SK-N-SH (cell line): ENCODE measurements around the gene OXSR1. TPM values are rescaled to one million over a fixed set of nuclear protein-coding genes. Genes with fewer than 3 reads are reported as not detected.

Experiments
- CTCF ChIA-PET: fragments of 300-600, 350-600 bp; formaldehyde crosslinking; extraction: SDS; loops from one replicate; lab custom pipeline; 2021; lab: Yijun Ruan, JAX
- POLR2A ChIA-PET: fragments of 350-600 bp; sonication (Branson Sonifier 250); formaldehyde crosslinking; extraction: SDS; loops from one replicate; lab custom pipeline; 2020; ENCODE audit warnings: antibody characterized with exemption, inconsistent platforms; lab: Yijun Ruan, JAX
- DNase-seq: peaks from one replicate; pipeline ENCODE4 v3.0.0; 2012
- H2AFZ ChIP-seq: fragments of 200-600 bp; sonication (generic); 2 replicates; pipeline ENCODE4 v1.8.1; 2016; ENCODE audit warnings: antibody characterized with exemption, mild to moderate bottlenecking, low read depth
- H3F3A ChIP-seq: fragments of 200-600 bp; sonication (generic); replicated peaks from 2 replicates; pipeline ENCODE3; 2016; ENCODE audit warnings: antibody characterized with exemption, mild to moderate bottlenecking; ENCODE audit not compliant: insufficient read depth
- H3K27ac ChIP-seq, 2 experiments: fragments of 200-500 bp in 1 of 2; fragments of 200-600 bp in 1 of 2; sonication (Bioruptor generic) in 1 of 2; sonication (generic), shearing (Covaris generic) in 1 of 2; 2 replicates each; pipeline versions ENCODE4 v1.5.1 to v1.6.1; 2014 to 2016; ENCODE audit warnings: low read depth in 2 of 2, inconsistent platforms in 1 of 2, low read length in 1 of 2, mild to moderate bottlenecking in 1 of 2, mixed read lengths in 1 of 2
- H3K27me3 ChIP-seq: fragments of 200-600 bp; sonication (generic), shearing (Covaris generic); 2 replicates; pipeline ENCODE4 v1.6.1; 2016; ENCODE audit warnings: mixed run types; ENCODE audit not compliant: insufficient read depth
- H3K36me3 ChIP-seq, 2 experiments: fragments of 200-500 bp in 1 of 2; fragments of 200-600 bp in 1 of 2; sonication (Bioruptor generic) in 1 of 2; sonication (generic) in 1 of 2; replicated peaks in 1 of 2; 2 replicates each; pipeline versions ENCODE3 to v1.5.1; 2014 to 2016; ENCODE audit warnings: low read length in 1 of 2, mild to moderate bottlenecking in 1 of 2; ENCODE audit not compliant: insufficient read depth in 2 of 2, control insufficient read depth in 1 of 2
- H3K4me1 ChIP-seq, 2 experiments: fragments of 200-500 bp in 1 of 2; fragments of 200-600 bp in 1 of 2; sonication (Bioruptor generic) in 1 of 2; sonication (generic), shearing (Covaris generic) in 1 of 2; 2 replicates each; pipeline versions ENCODE4 v1.5.1 to v1.6.1; 2014 to 2016; ENCODE audit warnings: low read depth in 1 of 2, low read length in 1 of 2, mixed run types in 1 of 2; ENCODE audit not compliant: insufficient read depth in 2 of 2, control insufficient read depth in 1 of 2
- H3K4me2 ChIP-seq: fragments of 200-600 bp; sonication (generic), shearing (Covaris generic); 2 replicates; pipeline ENCODE4 v1.6.1; 2017; ENCODE audit warnings: mixed run types
- H3K4me3 ChIP-seq, 2 experiments: fragments of 200-500 bp in 1 of 2; fragments of 200-600 bp in 1 of 2; sonication (Bioruptor generic) in 1 of 2; sonication (generic), shearing (Covaris generic) in 1 of 2; 2 replicates each; pipeline versions ENCODE4 v1.5.1 to v1.8.1; 2014 to 2016; ENCODE audit warnings: low read depth in 2 of 2, inconsistent platforms in 1 of 2, low read length in 1 of 2, mild to moderate bottlenecking in 1 of 2, mixed read lengths in 1 of 2, moderate library complexity in 1 of 2
- H3K79me2 ChIP-seq: fragments of 200-600 bp; sonication (generic); 2 replicates; pipeline ENCODE4 v1.8.1; 2017; ENCODE audit warnings: mild to moderate bottlenecking; ENCODE audit not compliant: insufficient read depth
- H3K9ac ChIP-seq: fragments of 200-600 bp; sonication (generic); 2 replicates; pipeline ENCODE4 v1.6.1; 2017; ENCODE audit warnings: mixed run types
- H3K9me2 ChIP-seq: fragments of 200-600 bp; sonication (generic); 2 replicates; pipeline ENCODE4 v1.6.1; 2017; ENCODE audit warnings: mixed run types
- H3K9me3 ChIP-seq: fragments of 200-600 bp; sonication (generic); 2 replicates; pipeline ENCODE4 v1.6.1; 2017; ENCODE audit warnings: mixed run types, mild to moderate bottlenecking, moderate library complexity
- H4K20me1 ChIP-seq: fragments of 200-600 bp; sonication (generic); 2 replicates; pipeline ENCODE4 v1.6.1; 2017; ENCODE audit warnings: mild to moderate bottlenecking, mixed run types; ENCODE audit not compliant: insufficient read depth
- EZH2phosphoT487 ChIP-seq: fragments of 200-600 bp; sonication (generic); IDR thresholded peaks from 2 replicates; pipeline ENCODE4 v1.6.1; 2017; ENCODE audit warnings: low read depth, mixed run types, mild to moderate bottlenecking, antibody characterized with exemption, moderate library complexity, borderline replicate concordance
- FOSL2 ChIP-seq: IDR thresholded peaks from 2 replicates; pipeline ENCODE4 v1.4.0; 2012; ENCODE audit warnings: low read depth, mild to moderate bottlenecking, moderate library complexity, borderline replicate concordance
- FOXJ3 ChIP-seq: sonication (generic); formaldehyde crosslinking; IDR thresholded peaks from 2 replicates; pipeline ENCODE4 v1.5.1; 2020; ENCODE audit warnings: mild to moderate bottlenecking, missing genetic modification reagents
- FOXM1 ChIP-seq: IDR thresholded peaks from 2 replicates; pipeline ENCODE4 v1.4.0; 2012; ENCODE audit warnings: low read depth, mild to moderate bottlenecking
- GABPA ChIP-seq: IDR thresholded peaks from 2 replicates; pipeline ENCODE4 v1.4.0; 2012; ENCODE audit warnings: low read depth, mild to moderate bottlenecking
- GATA2 ChIP-seq: sonication (generic); formaldehyde crosslinking; IDR thresholded peaks from 2 replicates; pipeline ENCODE4 v1.5.0; 2020; ENCODE audit warnings: mild to moderate bottlenecking, missing genetic modification reagents
- JUND ChIP-seq: IDR thresholded peaks from 2 replicates; pipeline ENCODE4 v1.4.0; 2012
- NFIC ChIP-seq: IDR thresholded peaks from 2 replicates; pipeline ENCODE4 v1.4.0; 2012; ENCODE audit warnings: borderline replicate concordance
- RAD21 ChIP-seq: IDR thresholded peaks from 2 replicates; pipeline ENCODE4 v1.6.1; 2012; ENCODE audit warnings: mild to moderate bottlenecking, low read length
- RCOR1 ChIP-seq: fragments of 150-350 bp; IDR thresholded peaks from 2 replicates; pipeline ENCODE4 v1.6.1; 2017; ENCODE audit warnings: antibody characterized with exemption, low read length
- RFX5 ChIP-seq: IDR thresholded peaks from 2 replicates; pipeline ENCODE4 v1.6.1; 2012; ENCODE audit warnings: mild to moderate bottlenecking, improper control_type of control experiment, low read length
- SMC3 ChIP-seq: IDR thresholded peaks from 2 replicates; pipeline ENCODE4 v1.6.1; 2012; ENCODE audit warnings: low read depth, low read length, improper control_type of control experiment
- TAF1 ChIP-seq: IDR thresholded peaks from 2 replicates; pipeline ENCODE4 v1.6.1; 2012; ENCODE audit warnings: low read depth, mild to moderate bottlenecking, low read length, moderate library complexity, borderline replicate concordance
- TEAD4 ChIP-seq: IDR thresholded peaks from 2 replicates; pipeline ENCODE4 v1.4.0; 2012; ENCODE audit warnings: mild to moderate bottlenecking, borderline replicate concordance; ENCODE audit not compliant: insufficient read depth
- WGBS: methylation state at CpG from one replicate; pipeline ENCODE4 v1.1.6; 2017; ENCODE audit warnings: low lambda C conversion rate; 5-methylcytosine and 5-hydroxymethylcytosine counted together
- polyA plus RNA-seq, 3 experiments: library from polyadenylated mRNA; depleted of rRNA; stranded (reverse); fragments of >200 nt; gene quantifications; 2 replicates each; pipeline ENCODE4 v1.2.3, GENCODE V29; 2012
- TF ChIP-seq, protein P1 (sequence below): fragments of 200-600 bp; sonication (generic); IDR thresholded peaks from 2 replicates; pipeline ENCODE4 v1.6.1; 2017; ENCODE audit warnings: antibody characterized with exemption, mild to moderate bottlenecking, moderate library complexity
- TF ChIP-seq, protein P2 (sequence below): IDR thresholded peaks from 2 replicates; pipeline ENCODE4 v1.4.0; 2012; ENCODE audit warnings: low read depth
- TF ChIP-seq, protein P3 (sequence below): IDR thresholded peaks from 2 replicates; pipeline ENCODE4 v1.4.0; 2012; ENCODE audit warnings: low read depth, borderline replicate concordance
- TF ChIP-seq, protein P4 (sequence below): fragments of 150-350 bp; IDR thresholded peaks from 2 replicates; pipeline ENCODE4 v1.6.1; 2016; ENCODE audit warnings: mild to moderate bottlenecking, low read depth, low read length

Gene OXSR1
- polyA plus RNA-seq, 1 of the 3 experiments (the other 2 are of a cell fraction), result 22.3 TPM

DNA sequence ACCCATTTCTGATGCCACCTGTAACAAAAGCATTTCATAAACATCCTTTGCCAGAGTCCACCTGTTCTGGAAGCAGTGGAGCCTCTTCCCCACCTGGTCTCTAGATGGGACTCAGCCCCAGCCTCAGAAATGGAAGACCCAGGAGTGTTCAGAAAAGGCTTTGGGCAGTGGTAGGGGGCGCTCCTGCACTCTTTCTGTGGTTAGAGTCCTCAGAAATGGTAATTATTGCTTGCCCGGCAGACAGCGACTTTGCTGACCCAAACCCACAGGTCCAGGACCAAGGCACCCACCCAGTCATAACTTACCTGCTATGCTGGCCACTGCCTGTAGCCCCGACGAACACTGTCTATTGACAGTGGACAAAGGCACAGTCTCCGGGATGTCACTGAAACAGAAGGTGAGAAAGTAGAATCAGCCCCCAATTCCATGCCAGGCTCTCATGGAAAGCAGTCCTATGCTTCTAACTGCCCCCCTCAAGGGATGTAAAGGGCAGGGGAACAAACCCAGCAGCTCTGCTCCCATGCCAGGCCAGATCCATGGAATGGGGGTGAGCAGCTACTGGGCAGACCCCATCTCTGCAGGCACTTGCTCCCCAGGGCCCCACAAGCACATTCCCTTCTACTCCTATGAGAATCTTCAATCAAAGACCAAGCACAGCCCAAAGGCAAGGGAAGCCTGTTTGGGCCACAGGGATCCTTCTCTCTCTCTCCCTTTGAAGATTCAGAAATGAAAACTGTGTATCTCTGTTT is 33.5 kb upstream of the OXSR1 start:
- POLR2A ChIA-PET, result no interaction called here
- Histone ChIP-seq H3K9me3 (no peaks in the 10 kb centered on the region), H3K79me2 (peaks cover 25% of the 10 kb centered on the region), H3K9ac (no peak overlapping the region), H3K4me2 (no peak overlapping the region), H3K4me3 (no peak overlapping the region), H2AFZ (no peak overlapping the region), H3K27me3 (no peaks in the 10 kb centered on the region), H4K20me1 (0 out of 2 replicates have a peak, but pooled peaks cover 13% of the 10 kb centered on the region), H3K27ac (no peak overlapping the region), H3K36me3 (peaks cover 41 to 73% of the 10 kb centered on the region in 2 experiments), H3F3A (no peaks in the 10 kb centered on the region), H3K4me1 (peaks cover 4 to 9% of the 10 kb centered on the region in 2 experiments; a peak in 2 of 4 replicates), H3K9me2 (no peaks in the 10 kb centered on the region)
- 80% methylated on average over 6 of the region's 6 CpGs for WGBS
- TF ChIP-seq JUND (no peak), SMC3 (peak; percentile 46), GATA2 (no peak), RAD21 (peak; percentile 64), TAF1 (no peak), RCOR1 (no peak), GABPA (no peak)
- TF ChIP-seq, protein P1, sequence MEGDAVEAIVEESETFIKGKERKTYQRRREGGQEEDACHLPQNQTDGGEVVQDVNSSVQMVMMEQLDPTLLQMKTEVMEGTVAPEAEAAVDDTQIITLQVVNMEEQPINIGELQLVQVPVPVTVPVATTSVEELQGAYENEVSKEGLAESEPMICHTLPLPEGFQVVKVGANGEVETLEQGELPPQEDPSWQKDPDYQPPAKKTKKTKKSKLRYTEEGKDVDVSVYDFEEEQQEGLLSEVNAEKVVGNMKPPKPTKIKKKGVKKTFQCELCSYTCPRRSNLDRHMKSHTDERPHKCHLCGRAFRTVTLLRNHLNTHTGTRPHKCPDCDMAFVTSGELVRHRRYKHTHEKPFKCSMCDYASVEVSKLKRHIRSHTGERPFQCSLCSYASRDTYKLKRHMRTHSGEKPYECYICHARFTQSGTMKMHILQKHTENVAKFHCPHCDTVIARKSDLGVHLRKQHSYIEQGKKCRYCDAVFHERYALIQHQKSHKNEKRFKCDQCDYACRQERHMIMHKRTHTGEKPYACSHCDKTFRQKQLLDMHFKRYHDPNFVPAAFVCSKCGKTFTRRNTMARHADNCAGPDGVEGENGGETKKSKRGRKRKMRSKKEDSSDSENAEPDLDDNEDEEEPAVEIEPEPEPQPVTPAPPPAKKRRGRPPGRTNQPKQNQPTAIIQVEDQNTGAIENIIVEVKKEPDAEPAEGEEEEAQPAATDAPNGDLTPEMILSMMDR, result peak; percentile 64
- TF ChIP-seq, protein P2, sequence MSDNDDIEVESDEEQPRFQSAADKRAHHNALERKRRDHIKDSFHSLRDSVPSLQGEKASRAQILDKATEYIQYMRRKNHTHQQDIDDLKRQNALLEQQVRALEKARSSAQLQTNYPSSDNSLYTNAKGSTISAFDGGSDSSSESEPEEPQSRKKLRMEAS, result no peak
- CTCF ChIA-PET, result interaction anchor here (0.5 to 1.7 kb wide), 12 partner anchors 9 to 364 kb away, joined by 3 to 12 read pairs (median 4); partner anchors contain the start of genes EXOG and XYLB
- DNase-seq, result peak; percentile 60

DNA sequence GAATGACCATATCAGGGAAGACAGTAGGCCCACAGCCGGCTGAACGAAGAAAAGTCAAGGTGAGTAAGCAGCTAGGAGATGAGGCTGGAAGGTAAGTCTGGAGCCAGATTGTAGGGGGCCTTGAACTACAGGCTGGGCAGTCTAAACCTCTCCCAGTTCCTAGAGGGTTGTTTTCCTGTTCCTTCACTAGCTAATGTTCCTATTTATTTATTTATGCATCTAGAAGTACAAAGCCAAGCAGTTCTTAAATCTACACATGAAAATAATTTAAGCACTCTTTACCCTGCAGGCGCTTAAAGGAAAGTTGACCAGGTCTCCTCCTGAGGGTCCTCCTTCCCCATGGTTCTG is 32.2 kb upstream of the OXSR1 start:
- Histone ChIP-seq H3K9me2 (no peaks in the 10 kb centered on the region), H3K9ac (no peak overlapping the region), H3K27ac (no peak overlapping the region), H3K9me3 (no peaks in the 10 kb centered on the region), H3K4me3 (no peak overlapping the region), H3K27me3 (no peaks in the 10 kb centered on the region), H3K4me2 (no peak overlapping the region), H2AFZ (no peak overlapping the region), H3F3A (peaks cover 1% of the 10 kb centered on the region), H4K20me1 (0 out of 2 replicates have a peak, but pooled peaks cover 13% of the 10 kb centered on the region), H3K79me2 (peaks cover 25% of the 10 kb centered on the region), H3K36me3 (peaks cover 32 to 59% of the 10 kb centered on the region in 2 experiments), H3K4me1 (peaks cover 11 to 17% of the 10 kb centered on the region in 2 experiments; a peak in 2 of 4 replicates)
- ChIA-PET POLR2A (no interaction called here), CTCF (interaction anchor here (1.4 kb wide), 1 partner anchor 12 kb away, joined by 4 read pairs; no protein-coding TSS in a partner anchor)
- TF ChIP-seq EZH2phosphoT487 (no peak), NFIC (no peak), TEAD4 (no peak), RFX5 (no peak), FOSL2 (no peak), FOXJ3 (CRISPR knock-in tag) (no peak), FOXM1 (no peak)
- TF ChIP-seq, protein P3, sequence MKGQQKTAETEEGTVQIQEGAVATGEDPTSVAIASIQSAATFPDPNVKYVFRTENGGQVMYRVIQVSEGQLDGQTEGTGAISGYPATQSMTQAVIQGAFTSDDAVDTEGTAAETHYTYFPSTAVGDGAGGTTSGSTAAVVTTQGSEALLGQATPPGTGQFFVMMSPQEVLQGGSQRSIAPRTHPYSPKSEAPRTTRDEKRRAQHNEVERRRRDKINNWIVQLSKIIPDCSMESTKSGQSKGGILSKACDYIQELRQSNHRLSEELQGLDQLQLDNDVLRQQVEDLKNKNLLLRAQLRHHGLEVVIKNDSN, result no peak
- TF ChIP-seq, protein P4, sequence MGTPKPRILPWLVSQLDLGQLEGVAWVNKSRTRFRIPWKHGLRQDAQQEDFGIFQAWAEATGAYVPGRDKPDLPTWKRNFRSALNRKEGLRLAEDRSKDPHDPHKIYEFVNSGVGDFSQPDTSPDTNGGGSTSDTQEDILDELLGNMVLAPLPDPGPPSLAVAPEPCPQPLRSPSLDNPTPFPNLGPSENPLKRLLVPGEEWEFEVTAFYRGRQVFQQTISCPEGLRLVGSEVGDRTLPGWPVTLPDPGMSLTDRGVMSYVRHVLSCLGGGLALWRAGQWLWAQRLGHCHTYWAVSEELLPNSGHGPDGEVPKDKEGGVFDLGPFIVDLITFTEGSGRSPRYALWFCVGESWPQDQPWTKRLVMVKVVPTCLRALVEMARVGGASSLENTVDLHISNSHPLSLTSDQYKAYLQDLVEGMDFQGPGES, result no peak
- no peak for DNase-seq
- WGBS, result 91% methylated on average over 3 of the region's 3 CpGs
